ENCODE results near the gene SEPTIN10. TPM values are rescaled to one million over a fixed set of nuclear protein-coding genes. Genes with fewer than 3 reads are reported as not detected.

The SEPTIN10 gene
- total and polyA plus RNA-seq, 2 of the 8 experiments (the other 6 are each of a cell fraction or from before 2014, with no cell fraction given) = 23.7 to 101 TPM

DNA sequence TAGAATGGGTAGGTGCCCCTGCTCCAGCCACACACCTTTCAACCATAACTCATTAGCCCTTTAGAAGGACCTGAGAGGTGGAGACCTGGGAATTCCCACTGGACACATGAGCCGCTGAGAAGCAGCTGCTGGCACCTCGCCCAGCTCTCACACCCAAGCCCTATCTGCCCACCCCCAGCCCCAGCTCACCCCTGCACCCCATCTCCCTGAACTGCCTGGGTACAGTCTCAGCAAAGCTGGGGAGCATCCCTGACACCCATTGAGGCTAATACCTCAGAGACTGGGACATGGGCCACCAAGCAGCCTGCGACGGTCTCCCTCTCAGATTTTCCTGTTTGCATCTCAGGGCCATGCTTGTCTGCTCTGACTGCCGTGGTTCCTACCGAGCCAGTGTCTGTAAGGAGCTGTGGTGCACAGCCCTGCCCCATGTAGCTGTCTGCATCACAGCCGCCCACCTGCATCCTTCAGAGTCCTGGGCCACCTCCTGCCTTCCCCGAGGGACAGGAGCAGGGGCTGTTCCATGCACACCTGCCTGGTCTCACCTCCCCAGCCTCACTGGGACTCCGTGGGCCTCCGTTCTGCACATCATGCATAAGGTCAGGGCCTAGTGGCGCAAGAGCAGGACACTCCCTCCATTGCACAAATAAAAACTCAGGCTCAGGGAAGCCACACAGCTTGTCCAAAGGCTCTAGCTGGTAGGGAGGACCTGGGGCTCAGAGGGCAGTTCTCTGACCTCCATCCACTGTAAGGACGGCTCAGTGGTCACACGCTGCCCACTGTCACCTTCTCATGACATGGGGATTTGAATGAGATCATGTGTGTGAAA, 90.0 kb downstream of the SEPTIN10 start (continued):
- no peak for TF ChIP-seq SIRT6 (IDR thresholded peaks at IDR 0.05; ENCODE audit: low read length)
- no peak for TF ChIP-seq SP4 (IDR thresholded peaks at IDR 0.05; ENCODE audit: low read length)
- TF ChIP-seq GABPA (IDR thresholded peaks at IDR 0.05; ENCODE audit: borderline replicate concordance, insufficient read depth, low read length) = no peak
- TF ChIP-seq, protein P1, sequence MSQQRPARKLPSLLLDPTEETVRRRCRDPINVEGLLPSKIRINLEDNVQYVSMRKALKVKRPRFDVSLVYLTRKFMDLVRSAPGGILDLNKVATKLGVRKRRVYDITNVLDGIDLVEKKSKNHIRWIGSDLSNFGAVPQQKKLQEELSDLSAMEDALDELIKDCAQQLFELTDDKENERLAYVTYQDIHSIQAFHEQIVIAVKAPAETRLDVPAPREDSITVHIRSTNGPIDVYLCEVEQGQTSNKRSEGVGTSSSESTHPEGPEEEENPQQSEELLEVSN (IDR thresholded peaks at IDR 0.05) = no peak
- no peak for TF ChIP-seq HDAC2 (IDR thresholded peaks at IDR 0.05; ENCODE audit: borderline replicate concordance in 1 of 2, low read depth in 2 of 2, low read length in 2 of 2)
- TF ChIP-seq CBX8 (IDR thresholded peaks at IDR 0.05; ENCODE audit: borderline replicate concordance, low read depth, low read length) = no peak
- TF ChIP-seq RNF2 (IDR thresholded peaks at IDR 0.05; ENCODE audit: borderline replicate concordance, low read depth, low read length, missing control alignments, poor library complexity, severe bottlenecking) = no peak

Measured in H1 (cell line).